A673 (cell line): ENCODE data around the gene TROAP. TPM values are rescaled to one million over a fixed set of nuclear protein-coding genes. Genes with fewer than 3 reads are reported as not detected.

Source experiments
- Bru-seq: library from RNA; stranded (reverse); fragments of 400-500 nt; gene quantifications from one replicate; lab custom pipeline; 2021; lab: Mats Ljungman, UMichigan
- BruChase-seq, 2 experiments: library from RNA; stranded (reverse); fragments of 400-500 nt; gene quantifications; one replicate each; lab custom pipeline; 2021; lab: Mats Ljungman, UMichigan
- BruUV-seq: library from RNA; stranded (reverse); fragments of 400-500 nt; replicated peaks from 2 replicates; lab custom pipeline; 2021; lab: Mats Ljungman, UMichigan
- CTCF ChIA-PET: fragments of 300-600 bp; sonication (Branson Sonifier 250); formaldehyde crosslinking; loops from one replicate; lab custom pipeline; 2022; ENCODE audit warnings: antibody characterized with exemption; lab: Charles Lee
- POLR2A ChIA-PET: fragments of 300-600 bp; sonication (Branson Sonifier 250); formaldehyde crosslinking; loops from one replicate; lab custom pipeline; 2022; ENCODE audit warnings: antibody characterized with exemption; ENCODE audit not compliant: low non-redundant PET; lab: Charles Lee
- DNase-seq: peaks from one replicate; pipeline ENCODE4 v3.0.0-alpha.2; 2015; ENCODE audit warnings: low spot score
- H3K27ac ChIP-seq: fragments of 200-600 bp; sonication (generic); 2 replicates; pipeline ENCODE4 v1.5.1; 2016; ENCODE audit warnings: mixed run types, low read depth, mild to moderate bottlenecking, mixed read lengths, antibody characterized with exemption, low read length; ENCODE audit not compliant: poor library complexity, severe bottlenecking
- H3K27me3 ChIP-seq: fragments of 200-600 bp; sonication (generic); replicated peaks from 2 replicates; pipeline ENCODE4 v1.6.1; 2017; ENCODE audit warnings: mixed run types, low read depth, mild to moderate bottlenecking, mixed read lengths, antibody characterized with exemption, low read length; ENCODE audit not compliant: insufficient read depth, poor library complexity
- H3K36me3 ChIP-seq: fragments of 200-600 bp; sonication (generic); 2 replicates; pipeline ENCODE4 v1.6.1; 2016; ENCODE audit warnings: mixed run types, mild to moderate bottlenecking, mixed read lengths, antibody characterized with exemption, low read length; ENCODE audit not compliant: insufficient read depth, poor library complexity, severe bottlenecking
- H3K4me1 ChIP-seq: fragments of 200-600 bp; sonication (generic); 2 replicates; pipeline ENCODE4 v1.6.1; 2017; ENCODE audit warnings: mixed run types, mild to moderate bottlenecking, mixed read lengths, antibody characterized with exemption, low read length; ENCODE audit not compliant: insufficient read depth, poor library complexity, severe bottlenecking
- H3K4me3 ChIP-seq: fragments of 200-600 bp; sonication (generic); 2 replicates; pipeline ENCODE4 v1.5.1; 2016; ENCODE audit warnings: low read depth, mixed run types, mild to moderate bottlenecking, mixed read lengths, low read length; ENCODE audit not compliant: poor library complexity, severe bottlenecking
- H3K9me3 ChIP-seq: fragments of 200-600 bp; sonication (generic); 2 replicates; pipeline ENCODE4 v1.6.1; 2016; ENCODE audit warnings: mixed run types, low read depth, mild to moderate bottlenecking, mixed read lengths, antibody characterized with exemption, low read length; ENCODE audit not compliant: poor library complexity, severe bottlenecking
- EZH2 ChIP-seq: fragments of 200-600 bp; sonication (generic); IDR thresholded peaks from 2 replicates; pipeline ENCODE4 v1.6.1; 2017; ENCODE audit warnings: borderline replicate concordance, low read depth, mild to moderate bottlenecking, mixed read lengths, antibody characterized with exemption, low read length; ENCODE audit not compliant: poor library complexity, severe bottlenecking
- intact Hi-C: fragments of 100-400 bp; cut with micrococcal nuclease; formaldehyde crosslinking; loops from one replicate; pipeline ENCODE4 v1.10.0; 2022; ENCODE audit not compliant: unreplicated experiment
- long read RNA-seq: library from polyadenylated mRNA; stranded (forward); transcript quantifications from one replicate; pipeline ENCODE4 v2.0.0, GENCODE V29; 2022
- total RNA-seq: library from RNA; stranded (reverse); gene quantifications from 2 replicates; pipeline ENCODE4 v1.2.3, GENCODE V29; 2021
- TF ChIP-seq, protein P1 (sequence below): fragments of 300-800, 200-600 bp; sonication (generic); conservative IDR thresholded peaks from 2 replicates; pipeline ENCODE4 v1.5.1; 2017; ENCODE audit warnings: low read depth, mild to moderate bottlenecking, antibody characterized with exemption, low read length, moderate library complexity, mixed read lengths

Gene TROAP, protein sequence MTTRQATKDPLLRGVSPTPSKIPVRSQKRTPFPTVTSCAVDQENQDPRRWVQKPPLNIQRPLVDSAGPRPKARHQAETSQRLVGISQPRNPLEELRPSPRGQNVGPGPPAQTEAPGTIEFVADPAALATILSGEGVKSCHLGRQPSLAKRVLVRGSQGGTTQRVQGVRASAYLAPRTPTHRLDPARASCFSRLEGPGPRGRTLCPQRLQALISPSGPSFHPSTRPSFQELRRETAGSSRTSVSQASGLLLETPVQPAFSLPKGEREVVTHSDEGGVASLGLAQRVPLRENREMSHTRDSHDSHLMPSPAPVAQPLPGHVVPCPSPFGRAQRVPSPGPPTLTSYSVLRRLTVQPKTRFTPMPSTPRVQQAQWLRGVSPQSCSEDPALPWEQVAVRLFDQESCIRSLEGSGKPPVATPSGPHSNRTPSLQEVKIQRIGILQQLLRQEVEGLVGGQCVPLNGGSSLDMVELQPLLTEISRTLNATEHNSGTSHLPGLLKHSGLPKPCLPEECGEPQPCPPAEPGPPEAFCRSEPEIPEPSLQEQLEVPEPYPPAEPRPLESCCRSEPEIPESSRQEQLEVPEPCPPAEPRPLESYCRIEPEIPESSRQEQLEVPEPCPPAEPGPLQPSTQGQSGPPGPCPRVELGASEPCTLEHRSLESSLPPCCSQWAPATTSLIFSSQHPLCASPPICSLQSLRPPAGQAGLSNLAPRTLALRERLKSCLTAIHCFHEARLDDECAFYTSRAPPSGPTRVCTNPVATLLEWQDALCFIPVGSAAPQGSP
- total RNA-seq = 121 and 124 TPM in 2 replicates
- Bru-seq, nascent RNA = percentile 82 among the genes with signal in this experiment
- percentile 89 among the genes with signal in this experiment for BruChase-seq, experiment 1, labeled RNA remaining after a 2-hour chase
- BruChase-seq, experiment 2, labeled RNA remaining after a 6-hour chase = percentile 87 among the genes with signal in this experiment
- long read RNA-seq, transcript TROAP-207 (4 exons, 623 nt) = minor isoform, 14 of 155 reads
- long read RNA-seq, transcript TROAP-202 (4 exons, 675 nt) = minor isoform, 6 of 155 reads
- long read RNA-seq, transcript TROAP-201 (15 exons, 2,527 nt) = major isoform, 37 of 155 reads
- long read RNA-seq, transcript TROAP-215 (14 exons, 2,771 nt) = minor isoform, 9 of 155 reads
- long read RNA-seq, partial matches to known transcripts = 45 of 155 reads
- long read RNA-seq, other reads (novel, unspliced or antisense) = 40 of 155 reads

DNA sequence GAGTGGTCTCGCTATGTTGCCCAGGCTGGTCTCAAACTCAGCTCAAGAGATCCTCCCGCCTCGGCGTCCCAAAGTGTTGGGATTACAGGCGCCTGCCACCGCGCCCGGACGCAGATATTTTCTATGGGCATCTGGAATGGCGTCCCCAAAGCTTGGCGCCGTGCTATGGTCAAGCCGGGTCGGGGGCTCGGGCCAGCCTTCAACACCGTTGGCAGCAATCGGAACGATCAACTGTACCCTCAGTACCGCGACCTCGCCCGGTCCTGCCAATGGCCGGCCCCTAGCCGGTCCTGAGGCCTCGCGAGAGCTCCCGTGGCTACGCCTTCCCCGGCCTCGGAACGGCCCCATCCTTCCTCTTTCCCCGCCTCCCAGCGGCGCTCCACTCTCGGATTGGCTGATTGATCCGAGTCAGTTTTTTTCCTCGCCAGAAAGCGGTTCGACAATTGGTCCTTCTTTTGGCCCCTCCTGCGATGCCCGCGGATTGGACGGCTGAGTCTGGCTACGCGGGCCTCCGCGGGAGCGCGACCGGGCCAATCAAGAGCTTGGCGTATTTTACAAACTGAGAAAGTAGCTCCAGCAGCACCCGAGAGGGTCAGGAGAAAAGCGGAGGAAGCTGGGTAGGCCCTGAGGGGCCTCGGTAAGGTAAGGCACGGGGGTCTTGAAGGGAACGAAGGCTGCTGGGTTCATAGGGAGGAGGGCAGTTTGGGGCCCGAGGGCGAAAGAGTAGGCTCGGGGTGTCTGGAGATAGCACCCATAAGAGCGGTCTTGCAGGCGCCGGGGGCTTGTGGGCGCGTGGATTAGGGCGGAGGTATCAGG is at the start of gene TROAP:
TSS of gene TROAP (plus strand) at position 548 of the 816 bp plus-strand sequence. CDS start 354 bp downstream, outside the sequence.
- Histone ChIP-seq H3K9me3 (no peaks in the 10 kb centered on the region), H3K27me3 (no peaks in the 10 kb centered on the region), H3K4me3 (peak within 1 kb of the TSS; percentile 86), H3K36me3 (peaks cover 34% of the 10 kb centered on the region), H3K4me1 (peaks cover 13% of the 10 kb centered on the region), H3K27ac (peak within 1 kb of the TSS; percentile 86)
- intact Hi-C loops = no loop called here
- POLR2A ChIA-PET = interaction anchor here (0.5 to 0.7 kb wide), 6 partner anchors 9 to 1311 kb away, joined by 3 to 7 read pairs (median 3); no protein-coding TSS in a partner anchor
- DNase-seq = peak; percentile 99
- TF ChIP-seq, protein P1, sequence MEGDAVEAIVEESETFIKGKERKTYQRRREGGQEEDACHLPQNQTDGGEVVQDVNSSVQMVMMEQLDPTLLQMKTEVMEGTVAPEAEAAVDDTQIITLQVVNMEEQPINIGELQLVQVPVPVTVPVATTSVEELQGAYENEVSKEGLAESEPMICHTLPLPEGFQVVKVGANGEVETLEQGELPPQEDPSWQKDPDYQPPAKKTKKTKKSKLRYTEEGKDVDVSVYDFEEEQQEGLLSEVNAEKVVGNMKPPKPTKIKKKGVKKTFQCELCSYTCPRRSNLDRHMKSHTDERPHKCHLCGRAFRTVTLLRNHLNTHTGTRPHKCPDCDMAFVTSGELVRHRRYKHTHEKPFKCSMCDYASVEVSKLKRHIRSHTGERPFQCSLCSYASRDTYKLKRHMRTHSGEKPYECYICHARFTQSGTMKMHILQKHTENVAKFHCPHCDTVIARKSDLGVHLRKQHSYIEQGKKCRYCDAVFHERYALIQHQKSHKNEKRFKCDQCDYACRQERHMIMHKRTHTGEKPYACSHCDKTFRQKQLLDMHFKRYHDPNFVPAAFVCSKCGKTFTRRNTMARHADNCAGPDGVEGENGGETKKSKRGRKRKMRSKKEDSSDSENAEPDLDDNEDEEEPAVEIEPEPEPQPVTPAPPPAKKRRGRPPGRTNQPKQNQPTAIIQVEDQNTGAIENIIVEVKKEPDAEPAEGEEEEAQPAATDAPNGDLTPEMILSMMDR = no peak
- TF ChIP-seq EZH2 = no peak
- BruUV-seq = no TSS peak
- CTCF ChIA-PET = interaction anchor here (0.5 to 2.4 kb wide), 6 partner anchors 8 to 300 kb away, joined by 3 to 12 read pairs (median 4); partner anchors contain the start of genes C1QL4 and PRPF40B

DNA sequence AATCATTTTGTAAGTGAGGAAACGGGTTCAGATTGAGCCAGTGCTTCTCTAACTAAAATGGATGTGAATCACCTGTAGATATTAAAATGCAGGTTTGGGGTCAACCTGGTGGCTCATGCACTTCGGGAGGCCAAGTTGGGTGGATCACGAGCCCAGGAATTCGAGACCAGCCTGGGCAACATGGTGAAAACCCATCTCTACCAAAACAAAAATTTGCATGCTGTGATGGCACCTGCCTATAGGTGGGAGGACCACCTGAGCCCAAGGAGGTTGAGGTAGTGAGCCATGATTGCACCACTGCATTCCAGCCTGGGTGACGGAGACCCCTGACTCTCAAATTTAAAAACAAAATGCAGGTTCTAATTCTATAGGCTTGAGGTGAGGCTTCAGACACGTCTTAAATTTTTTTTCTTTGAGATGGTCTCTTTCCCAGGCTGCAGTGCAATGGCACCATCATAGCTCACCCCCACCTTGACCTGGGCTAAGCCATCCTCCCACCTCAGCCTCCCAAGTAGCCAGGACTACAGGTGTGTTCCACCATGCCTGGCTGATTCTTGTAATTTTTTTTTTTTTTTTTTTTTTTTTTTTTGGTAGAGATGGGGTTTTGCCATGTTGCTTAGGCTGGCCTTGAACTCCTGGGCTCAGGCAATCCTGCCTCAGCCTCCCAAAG is 49.2 kb upstream of the TROAP start:
- peaks cover 50% of the 10 kb centered on the region for H3K36me3 ChIP-seq

More for the DNA sequence above, 49.2 kb upstream of the TROAP start:
- BruUV-seq = no TSS peak
- Histone ChIP-seq H3K27ac (no peak overlapping the region), H3K4me1 (peaks cover 4% of the 10 kb centered on the region), H3K27me3 (no peaks in the 10 kb centered on the region), H3K9me3 (no peaks in the 10 kb centered on the region), H3K4me3 (no peak overlapping the region)
- POLR2A ChIA-PET = interaction anchor here (0.7 kb wide), 1 partner anchor 405 kb away, joined by 3 read pairs; no protein-coding TSS in a partner anchor
- CTCF ChIA-PET = no interaction called here
- TF ChIP-seq, protein P1 = no peak
- TF ChIP-seq EZH2 = no peak
- intact Hi-C loops = no loop called here
- DNase-seq = no peak
